T-helper 1 cell treated with Interleukin-12 subunit alpha and Interleukin-12 subunit beta and Interleukin-4 antibody, amounts not matched to agents 30 μg/mL and 1 μg/mL, for 36 hours (primary cell): ENCODE results near the gene GNB1L.

Source experiments
- H3K27ac Mint-ChIP-seq: one replicate; pipeline ENCODE4 v1.8.0; 2021; ENCODE audit warnings: mild to moderate bottlenecking, mixed read lengths
- H3K27me3 Mint-ChIP-seq: one replicate; pipeline ENCODE4 v1.8.0; 2021; ENCODE audit warnings: low read depth, mixed read lengths
- H3K36me3 Mint-ChIP-seq: one replicate; pipeline ENCODE4 v1.8.0; 2021; ENCODE audit warnings: low read depth, mixed read lengths
- H3K4me1 Mint-ChIP-seq: one replicate; pipeline ENCODE4 v1.8.0; 2021; ENCODE audit warnings: low read depth, mixed read lengths
- H3K4me3 Mint-ChIP-seq: one replicate; pipeline ENCODE4 v1.8.0; 2021; ENCODE audit warnings: mild to moderate bottlenecking, moderate library complexity, mixed read lengths
- H3K9me3 Mint-ChIP-seq: one replicate; pipeline ENCODE4 v1.8.0; 2021; ENCODE audit warnings: mixed read lengths

The GNB1L gene

GRCh38 chr22:19874307-19875060 is 19.8 kb upstream of the GNB1L start:
- H3K4me3 Mint-ChIP-seq, result no peak overlapping the region
- no peaks in the 10 kb centered on the region for H3K4me1 Mint-ChIP-seq
- no peaks in the 10 kb centered on the region for H3K36me3 Mint-ChIP-seq
- H3K27ac Mint-ChIP-seq, result no peak overlapping the region
- no peaks in the 10 kb centered on the region for H3K9me3 Mint-ChIP-seq
- H3K27me3 Mint-ChIP-seq, result no peaks in the 10 kb centered on the region

- Mint-ChIP-seq H3K9me3 (no peaks in the 10 kb centered on the region), H3K4me3 (no peak overlapping the region), H3K36me3 (no peaks in the 10 kb centered on the region), H3K4me1 (no peaks in the 10 kb centered on the region), H3K27ac (no peak overlapping the region), H3K27me3 (no peaks in the 10 kb centered on the region)
Observed at GRCh38 chr22:19873960-19874306, 19.3 kb upstream of the GNB1L start.

- no peaks in the 10 kb centered on the region for H3K27me3 Mint-ChIP-seq
- H3K9me3 Mint-ChIP-seq, result no peaks in the 10 kb centered on the region
- H3K27ac Mint-ChIP-seq, result peak overlapping the region; percentile 41
- no peak overlapping the region for H3K4me3 Mint-ChIP-seq
- no peaks in the 10 kb centered on the region for H3K36me3 Mint-ChIP-seq
- H3K4me1 Mint-ChIP-seq, result no peaks in the 10 kb centered on the region
Observed at GRCh38 chr22:19873138-19873959, 18.7 kb upstream of the GNB1L start.

GRCh38 chr22:19872779-19873137 is 18.1 kb upstream of the GNB1L start:
- Mint-ChIP-seq H3K4me1 (no peaks in the 10 kb centered on the region), H3K4me3 (no peak overlapping the region), H3K36me3 (no peaks in the 10 kb centered on the region), H3K27ac (no peak overlapping the region), H3K27me3 (no peaks in the 10 kb centered on the region), H3K9me3 (no peaks in the 10 kb centered on the region)

- H3K27ac Mint-ChIP-seq, result no peak overlapping the region
- no peaks in the 10 kb centered on the region for H3K27me3 Mint-ChIP-seq
- H3K36me3 Mint-ChIP-seq, result no peaks in the 10 kb centered on the region
- H3K4me3 Mint-ChIP-seq, result no peak overlapping the region
- no peaks in the 10 kb centered on the region for H3K4me1 Mint-ChIP-seq
- H3K9me3 Mint-ChIP-seq, result no peaks in the 10 kb centered on the region
Observed at GRCh38 chr22:19871845-19872778, 17.4 kb upstream of the GNB1L start.

GRCh38 chr22:19871023-19871844 is 16.6 kb upstream of the GNB1L start:
- no peak overlapping the region for H3K27ac Mint-ChIP-seq
- H3K4me1 Mint-ChIP-seq, result no peaks in the 10 kb centered on the region
- H3K9me3 Mint-ChIP-seq, result no peaks in the 10 kb centered on the region
- no peaks in the 10 kb centered on the region for H3K27me3 Mint-ChIP-seq
- no peaks in the 10 kb centered on the region for H3K36me3 Mint-ChIP-seq
- no peak overlapping the region for H3K4me3 Mint-ChIP-seq

GRCh38 chr22:19870153-19871022 is 15.7 kb upstream of the GNB1L start:
- Mint-ChIP-seq H3K9me3 (no peaks in the 10 kb centered on the region), H3K4me3 (no peak overlapping the region), H3K36me3 (no peaks in the 10 kb centered on the region), H3K27ac (no peak overlapping the region), H3K27me3 (peaks cover 8% of the 10 kb centered on the region), H3K4me1 (no peaks in the 10 kb centered on the region)

- Mint-ChIP-seq H3K9me3 (no peaks in the 10 kb centered on the region), H3K4me3 (no peak overlapping the region), H3K27me3 (peaks cover 14% of the 10 kb centered on the region), H3K4me1 (no peaks in the 10 kb centered on the region), H3K27ac (no peak overlapping the region), H3K36me3 (no peaks in the 10 kb centered on the region)
Observed at GRCh38 chr22:19869497-19870152, 15.0 kb upstream of the GNB1L start.

- Mint-ChIP-seq H3K4me1 (no peaks in the 10 kb centered on the region), H3K27ac (no peak overlapping the region), H3K27me3 (peaks cover 17% of the 10 kb centered on the region), H3K36me3 (no peaks in the 10 kb centered on the region), H3K4me3 (no peak overlapping the region), H3K9me3 (no peaks in the 10 kb centered on the region)
Observed at GRCh38 chr22:19868773-19869471, 14.2 kb upstream of the GNB1L start.

GRCh38 chr22:19868333-19868732 is 13.7 kb upstream of the GNB1L start:
- H3K4me3 Mint-ChIP-seq, result no peak overlapping the region
- H3K27me3 Mint-ChIP-seq, result peaks cover 17% of the 10 kb centered on the region
- H3K4me1 Mint-ChIP-seq, result no peaks in the 10 kb centered on the region
- no peaks in the 10 kb centered on the region for H3K9me3 Mint-ChIP-seq
- no peak overlapping the region for H3K27ac Mint-ChIP-seq
- no peaks in the 10 kb centered on the region for H3K36me3 Mint-ChIP-seq

- Mint-ChIP-seq H3K4me3 (no peak overlapping the region), H3K9me3 (no peaks in the 10 kb centered on the region), H3K27me3 (peaks cover 17% of the 10 kb centered on the region), H3K4me1 (no peaks in the 10 kb centered on the region), H3K36me3 (no peaks in the 10 kb centered on the region), H3K27ac (no peak overlapping the region)
Observed at GRCh38 chr22:19867617-19868016, 12.9 kb upstream of the GNB1L start.

GRCh38 chr22:19866665-19867009 is 12.0 kb upstream of the GNB1L start:
- no peak overlapping the region for H3K27ac Mint-ChIP-seq
- no peaks in the 10 kb centered on the region for H3K9me3 Mint-ChIP-seq
- H3K4me1 Mint-ChIP-seq, result no peaks in the 10 kb centered on the region
- no peaks in the 10 kb centered on the region for H3K36me3 Mint-ChIP-seq
- H3K4me3 Mint-ChIP-seq, result no peak overlapping the region
- H3K27me3 Mint-ChIP-seq, result peaks cover 17% of the 10 kb centered on the region
